ENCODE results near the gene HSD17B1. TPM values are rescaled to one million over a fixed set of nuclear protein-coding genes. Genes with fewer than 3 reads are reported as not detected.

Gene HSD17B1
- total RNA-seq, 1 donor from 2014 or later: 1.4 TPM

GRCh38 chr17:42577532-42578281 lies 25.0 kb downstream of the HSD17B1 start, which contains the start of gene PSMC3IP:
Gene PSMC3IP, minus strand, starts transcription at chr17:42577729. Its CDS starts 43 bp downstream, at chr17:42577686.
- peaks cover 22% of the 10 kb centered on the region for H3K36me3 Mint-ChIP-seq (ENCODE audit: unreplicated experiment)
- H3K9me3 Mint-ChIP-seq (ENCODE audit: unreplicated experiment): no peaks in the 10 kb centered on the region
- peak; percentile 43 for TF ChIP-seq CTCF (IDR thresholded peaks at IDR 0.05)
- H3K27ac Mint-ChIP-seq (ENCODE audit: unreplicated experiment): peak within 1 kb of the TSS; percentile 98
- H3K27me3 Mint-ChIP-seq (ENCODE audit: unreplicated experiment): no peaks in the 10 kb centered on the region
- peaks cover 23% of the 10 kb centered on the region for H3K4me1 Mint-ChIP-seq (ENCODE audit: unreplicated experiment)
- peak; percentile 97 for DNase-seq (ENCODE audit: extremely low spot score, unreplicated experiment)
- peak within 1 kb of the TSS; percentile 98 for H3K4me3 Mint-ChIP-seq (ENCODE audit: unreplicated experiment)

- H3K9me3 Mint-ChIP-seq (ENCODE audit: unreplicated experiment): no peaks in the 10 kb centered on the region
- H3K4me1 Mint-ChIP-seq (ENCODE audit: unreplicated experiment): peaks cover 23% of the 10 kb centered on the region
- H3K36me3 Mint-ChIP-seq (ENCODE audit: unreplicated experiment): peaks cover 24% of the 10 kb centered on the region
- peak overlapping the region; percentile 98 for H3K27ac Mint-ChIP-seq (ENCODE audit: unreplicated experiment)
- H3K4me3 Mint-ChIP-seq (ENCODE audit: unreplicated experiment): peak overlapping the region; percentile 98
- TF ChIP-seq CTCF (IDR thresholded peaks at IDR 0.05): peak; percentile 79
- peak; percentile 91 for DNase-seq (ENCODE audit: extremely low spot score, unreplicated experiment)
- H3K27me3 Mint-ChIP-seq (ENCODE audit: unreplicated experiment): no peaks in the 10 kb centered on the region
These were observed 25.7 kb downstream of the HSD17B1 start for GRCh38 chr17:42578282-42578869.

GRCh38 chr17:42579794-42580551 lies 27.2 kb downstream of the HSD17B1 start:
- peaks cover 25% of the 10 kb centered on the region for H3K36me3 Mint-ChIP-seq (ENCODE audit: unreplicated experiment)
- TF ChIP-seq CTCF (IDR thresholded peaks at IDR 0.05): no peak
- peak overlapping the region; percentile 32 for H3K27ac Mint-ChIP-seq (ENCODE audit: unreplicated experiment)
- no peaks in the 10 kb centered on the region for H3K27me3 Mint-ChIP-seq (ENCODE audit: unreplicated experiment)
- H3K9me3 Mint-ChIP-seq (ENCODE audit: unreplicated experiment): no peaks in the 10 kb centered on the region
- no peak overlapping the region for H3K4me3 Mint-ChIP-seq (ENCODE audit: unreplicated experiment)
- peaks cover 23% of the 10 kb centered on the region for H3K4me1 Mint-ChIP-seq (ENCODE audit: unreplicated experiment)
- DNase-seq (ENCODE audit: extremely low spot score, unreplicated experiment): no peak

- H3K4me1 Mint-ChIP-seq (ENCODE audit: unreplicated experiment): peaks cover 12% of the 10 kb centered on the region
- no peak overlapping the region for H3K27ac Mint-ChIP-seq (ENCODE audit: unreplicated experiment)
- no peaks in the 10 kb centered on the region for H3K27me3 Mint-ChIP-seq (ENCODE audit: unreplicated experiment)
- no peaks in the 10 kb centered on the region for H3K9me3 Mint-ChIP-seq (ENCODE audit: unreplicated experiment)
- peaks cover 33% of the 10 kb centered on the region for H3K36me3 Mint-ChIP-seq (ENCODE audit: unreplicated experiment)
- H3K4me3 Mint-ChIP-seq (ENCODE audit: unreplicated experiment): no peak overlapping the region
- TF ChIP-seq CTCF (IDR thresholded peaks at IDR 0.05): no peak
- no peak for DNase-seq (ENCODE audit: extremely low spot score, unreplicated experiment)
These were observed 29.1 kb downstream of the HSD17B1 start for GRCh38 chr17:42581744-42582270.
